Ascending aorta (tissue), 2 donors: ENCODE results near the gene RELT. TPM values are rescaled to one million over a fixed set of nuclear protein-coding genes. Genes with fewer than 3 reads are reported as not detected.
A peak's percentile ranks its signal among the peaks of the same experiment; 100 is the strongest.

ENCODE experiments used
- DNase-seq, 2 donors: peaks; one replicate each; pipeline ENCODE4 v3.0.0-alpha.2; 2019; ENCODE audit warnings: low spot score in 2 of 2
- H3K27ac ChIP-seq, 2 donors: fragments of 200-600 bp; sonication (generic); one replicate each; pipeline ENCODE4 v1.5.1; 2016 to 2017; ENCODE audit warnings: mild to moderate bottlenecking in 1 of 2
- H3K27me3 ChIP-seq: fragments of 200-600 bp; sonication (generic); one replicate; pipeline ENCODE4 v1.5.1; 2017
- H3K36me3 ChIP-seq, 2 donors: fragments of 200-600 bp; sonication (generic); one replicate each; pipeline ENCODE4 v1.5.1; 2016
- H3K4me1 ChIP-seq, 2 donors: fragments of 200-600 bp; sonication (generic); one replicate each; pipeline ENCODE4 v1.5.1; 2016 to 2017; ENCODE audit warnings: mild to moderate bottlenecking in 1 of 2
- H3K4me3 ChIP-seq, 2 donors: fragments of 200-600 bp; sonication (generic); one replicate each; pipeline ENCODE4 v1.5.1; 2016 to 2017; ENCODE audit warnings: mild to moderate bottlenecking in 1 of 2
- H3K9me3 ChIP-seq, 2 donors: fragments of 200-600 bp; sonication (generic); one replicate each; pipeline ENCODE4 v1.5.1; 2016
- intact Hi-C: fragments of 100-400 bp; cut with DNase I; formaldehyde crosslinking; loops from one replicate; pipeline ENCODE4 v1.15.1; 2023
- total RNA-seq: library from RNA; depleted of rRNA; stranded (reverse); fragments of >200 nt; gene quantifications from one replicate; pipeline ENCODE4 v1.1.0, GENCODE V29; 2016
- TF ChIP-seq, protein P1 (sequence below), 3 experiments: fragments of 200-600 bp in 2 of 3; fragments of 450-650 bp in 1 of 3; sonication (generic) in 2 of 3; IDR thresholded peaks; one replicate each; pipeline ENCODE4 v1.5.1; 2016 to 2019; ENCODE audit warnings: antibody characterized with exemption in 3 of 3, mild to moderate bottlenecking in 1 of 3, moderate library complexity in 1 of 3

RELT gene
- total RNA-seq, 1 donor from 2014 or later = 25.7 TPM

DNA sequence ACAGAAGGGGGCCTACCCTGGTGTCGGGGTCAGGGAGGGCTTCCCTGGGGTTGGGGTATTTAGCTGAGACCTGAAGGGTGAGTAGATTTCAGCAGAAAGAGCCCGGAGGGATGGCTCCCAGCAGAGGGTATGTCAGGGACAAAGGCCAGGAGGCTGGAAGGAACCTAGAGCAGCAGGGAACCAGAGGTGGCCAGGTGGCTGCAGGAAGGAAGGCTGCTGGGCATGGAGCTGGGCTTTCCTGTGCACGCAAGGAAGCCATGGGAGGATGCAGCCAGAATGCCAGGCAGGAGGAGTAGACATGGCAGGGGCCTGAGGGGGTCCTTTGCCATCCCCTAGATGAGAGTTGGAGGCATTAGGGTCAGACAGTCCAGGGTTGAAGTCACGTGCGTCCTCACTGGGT is 27.4 kb upstream of the RELT start:
- H3K4me1 ChIP-seq = peaks cover 14 to 25% of the 10 kb centered on the region in 2 donors
- no peaks in the 10 kb centered on the region for H3K9me3 ChIP-seq
- H3K4me3 ChIP-seq = no peak overlapping the region
- H3K27me3 ChIP-seq = no peaks in the 10 kb centered on the region
- TF ChIP-seq, protein P1, sequence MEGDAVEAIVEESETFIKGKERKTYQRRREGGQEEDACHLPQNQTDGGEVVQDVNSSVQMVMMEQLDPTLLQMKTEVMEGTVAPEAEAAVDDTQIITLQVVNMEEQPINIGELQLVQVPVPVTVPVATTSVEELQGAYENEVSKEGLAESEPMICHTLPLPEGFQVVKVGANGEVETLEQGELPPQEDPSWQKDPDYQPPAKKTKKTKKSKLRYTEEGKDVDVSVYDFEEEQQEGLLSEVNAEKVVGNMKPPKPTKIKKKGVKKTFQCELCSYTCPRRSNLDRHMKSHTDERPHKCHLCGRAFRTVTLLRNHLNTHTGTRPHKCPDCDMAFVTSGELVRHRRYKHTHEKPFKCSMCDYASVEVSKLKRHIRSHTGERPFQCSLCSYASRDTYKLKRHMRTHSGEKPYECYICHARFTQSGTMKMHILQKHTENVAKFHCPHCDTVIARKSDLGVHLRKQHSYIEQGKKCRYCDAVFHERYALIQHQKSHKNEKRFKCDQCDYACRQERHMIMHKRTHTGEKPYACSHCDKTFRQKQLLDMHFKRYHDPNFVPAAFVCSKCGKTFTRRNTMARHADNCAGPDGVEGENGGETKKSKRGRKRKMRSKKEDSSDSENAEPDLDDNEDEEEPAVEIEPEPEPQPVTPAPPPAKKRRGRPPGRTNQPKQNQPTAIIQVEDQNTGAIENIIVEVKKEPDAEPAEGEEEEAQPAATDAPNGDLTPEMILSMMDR (IDR thresholded peaks at IDR 0.05) = no peak
- intact Hi-C loops = no loop called here
- H3K27ac ChIP-seq = no peak overlapping the region
- no peak for DNase-seq
- H3K36me3 ChIP-seq = peaks cover 32 to 41% of the 10 kb centered on the region in 2 donors

DNA sequence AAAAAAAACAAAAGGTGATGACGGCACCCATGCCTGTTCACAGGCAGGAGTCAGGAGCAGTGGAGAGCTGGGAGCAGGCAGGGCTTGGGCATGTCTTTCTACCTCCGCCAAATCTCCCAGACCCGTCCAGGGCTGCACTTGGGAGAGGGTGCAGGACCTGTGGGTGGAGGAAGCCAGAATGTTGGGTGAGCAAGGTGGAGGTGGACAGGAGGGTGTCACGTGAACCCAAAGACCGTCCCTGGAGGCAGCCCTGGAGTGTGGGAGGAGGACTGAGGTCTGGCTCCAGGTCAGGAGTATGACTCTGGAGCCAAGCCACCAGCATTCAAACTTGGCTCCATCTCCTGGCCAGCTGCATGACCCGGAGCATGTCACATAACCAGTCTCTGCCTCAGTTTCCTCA is 26.6 kb upstream of the RELT start:
- peak overlapping the region in 1 of 2 donors; percentile 40 for H3K27ac ChIP-seq
- TF ChIP-seq, protein P1 (IDR thresholded peaks at IDR 0.05) = no peak
- H3K4me1 ChIP-seq = peaks cover 8 to 18% of the 10 kb centered on the region in 2 donors
- intact Hi-C loops = loop anchor here (1.0 to 2.0 kb wide), 2 partner anchors 44 to 311 kb away; no protein-coding TSS in a partner anchor
- H3K36me3 ChIP-seq = peaks cover 40 to 47% of the 10 kb centered on the region in 2 donors
- H3K4me3 ChIP-seq = no peak overlapping the region
- DNase-seq = no peak
- no peaks in the 10 kb centered on the region for H3K9me3 ChIP-seq
- H3K27me3 ChIP-seq = no peaks in the 10 kb centered on the region

DNA sequence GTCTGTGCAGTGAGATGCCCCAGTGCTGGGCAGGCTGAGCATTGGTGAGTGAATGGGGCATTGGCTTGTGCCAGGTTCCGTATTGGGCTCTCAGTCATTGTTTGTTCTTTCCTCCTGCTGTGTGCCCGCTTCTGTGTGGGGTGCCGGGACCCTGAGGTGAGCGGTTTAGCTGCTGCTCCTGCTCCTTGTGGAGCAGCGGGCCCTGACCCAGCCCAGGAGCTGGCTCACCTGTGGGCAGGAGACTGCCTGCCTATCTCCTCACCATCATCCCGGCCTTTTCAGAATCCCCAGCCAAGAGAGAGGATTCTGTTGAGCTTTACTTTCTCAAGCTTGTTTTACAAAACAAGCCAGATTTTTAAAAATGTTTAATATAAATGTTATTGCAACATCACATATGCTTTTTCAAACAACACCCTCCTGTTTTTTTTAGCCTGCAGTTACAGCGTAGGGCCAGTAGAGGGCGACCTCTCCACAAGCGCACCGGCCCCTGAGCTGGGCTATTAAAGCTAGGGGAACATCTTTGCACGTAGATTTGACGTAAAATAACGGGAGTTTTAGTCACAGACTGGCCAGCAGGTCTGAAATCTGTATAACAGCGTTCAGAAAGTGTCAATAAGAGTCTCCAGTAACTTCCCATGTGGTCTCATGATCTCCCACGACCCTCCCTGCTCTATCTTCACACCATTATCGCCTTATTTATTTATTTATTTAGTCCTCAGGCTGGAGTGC is 25.1 kb upstream of the RELT start:
- H3K4me1 ChIP-seq = peaks cover 3 to 9% of the 10 kb centered on the region in 2 donors
- no peaks in the 10 kb centered on the region for H3K9me3 ChIP-seq
- H3K36me3 ChIP-seq = peaks cover 48 to 59% of the 10 kb centered on the region in 2 donors
- TF ChIP-seq, protein P1 (IDR thresholded peaks at IDR 0.05) = peak; percentile 86 to 97 (median 96)
- no peak overlapping the region for H3K4me3 ChIP-seq
- intact Hi-C loops = loop anchor here (1.0 to 2.0 kb wide), 2 partner anchors 42 to 310 kb away; no protein-coding TSS in a partner anchor
- peak in 1 of 2 donors; percentile 84 for DNase-seq
- no peaks in the 10 kb centered on the region for H3K27me3 ChIP-seq
- H3K27ac ChIP-seq = peak overlapping the region; percentile 54 to 69

DNA sequence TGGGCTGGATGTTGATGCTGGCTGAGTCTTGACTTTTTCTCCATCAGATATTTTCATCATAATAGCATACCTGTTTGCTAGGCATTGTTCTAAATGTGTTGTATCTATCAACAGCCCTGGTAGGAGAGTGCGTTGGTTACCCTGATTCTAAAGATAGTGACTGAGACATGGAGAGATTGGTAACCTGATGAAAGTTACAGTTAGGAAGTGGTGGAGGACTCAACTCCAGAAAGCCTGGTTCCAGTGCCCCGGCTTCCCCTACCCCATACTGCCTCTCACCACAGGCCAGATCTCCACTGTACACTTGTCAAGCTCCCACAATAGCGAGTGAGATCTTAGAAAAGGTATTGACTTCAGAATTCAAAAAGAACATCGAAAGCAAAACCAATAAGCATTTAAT is 22.8 kb upstream of the RELT start:
- intact Hi-C loops = no loop called here
- TF ChIP-seq, protein P1 (IDR thresholded peaks at IDR 0.05) = no peak
- Histone ChIP-seq H3K9me3 (no peaks in the 10 kb centered on the region), H3K27ac (peak overlapping the region in 1 of 2 donors; percentile 34), H3K4me3 (no peak overlapping the region), H3K4me1 (peaks cover 12 to 28% of the 10 kb centered on the region in 2 donors), H3K36me3 (peaks cover 47 to 61% of the 10 kb centered on the region in 2 donors), H3K27me3 (no peaks in the 10 kb centered on the region)
- DNase-seq = no peak

DNA sequence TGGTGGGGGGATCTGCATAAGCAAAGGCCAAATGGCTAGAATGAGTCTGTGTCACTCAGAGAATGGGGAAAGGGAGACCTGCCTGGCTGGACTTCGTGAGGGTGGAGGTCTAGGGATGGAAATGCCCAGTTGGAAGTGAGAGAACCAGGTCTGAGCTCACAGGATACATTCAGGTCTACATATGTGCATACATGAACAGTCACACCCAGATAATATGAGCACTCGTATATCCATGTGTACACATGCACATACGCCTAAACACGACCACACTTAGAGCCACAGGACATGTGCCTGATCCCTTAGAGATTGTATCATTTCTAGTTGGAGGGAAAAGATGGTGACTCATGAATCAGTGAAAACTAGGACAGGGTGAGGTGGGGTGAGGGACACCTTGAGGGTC is 21.1 kb upstream of the RELT start:
- intact Hi-C loops = no loop called here
- H3K27me3 ChIP-seq = no peaks in the 10 kb centered on the region
- H3K4me3 ChIP-seq = no peak overlapping the region
- H3K27ac ChIP-seq = peak overlapping the region; percentile 29 to 84
- H3K36me3 ChIP-seq = peaks cover 54 to 67% of the 10 kb centered on the region in 2 donors
- no peaks in the 10 kb centered on the region for H3K9me3 ChIP-seq
- TF ChIP-seq, protein P1 (IDR thresholded peaks at IDR 0.05) = no peak
- DNase-seq = no peak
- peaks cover 20 to 43% of the 10 kb centered on the region in 2 donors for H3K4me1 ChIP-seq
